HG03571 (cell line): Measurements from ENCODE around the gene LOXL1.
"Not testable (repeated sequence)": the region's sequence is repeated elsewhere in the genome, so short reads cannot be mapped to it uniquely, and the experiment has no call there.

Experiments
- ATAC-seq: cut with Tn5 transposase; IDR thresholded peaks from one replicate; pipeline ENCODE4 v1.9.1; 2021; ENCODE audit not compliant: unreplicated experiment

The LOXL1 gene

DNA sequence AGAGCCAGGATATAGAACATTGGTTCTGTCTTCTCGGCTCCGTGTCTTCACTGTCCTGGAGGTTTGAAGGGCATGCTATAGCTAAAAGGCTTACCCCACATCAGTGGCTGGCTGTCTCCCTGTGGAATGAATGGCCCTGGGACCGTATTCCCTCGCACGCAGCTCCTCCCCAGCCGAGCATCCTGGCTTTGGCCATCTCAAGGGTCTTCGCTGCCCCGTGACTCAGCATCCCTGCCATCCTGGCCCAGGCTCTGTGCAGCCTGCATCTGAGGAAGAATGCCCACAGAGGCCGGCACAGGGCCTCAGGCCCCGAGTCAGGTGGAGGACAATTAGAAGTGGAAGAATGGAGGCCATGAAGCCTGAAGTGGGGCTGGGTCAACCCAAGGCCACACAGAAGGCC, 11.0 kb downstream of the LOXL1 start:
- no peak for ATAC-seq

DNA sequence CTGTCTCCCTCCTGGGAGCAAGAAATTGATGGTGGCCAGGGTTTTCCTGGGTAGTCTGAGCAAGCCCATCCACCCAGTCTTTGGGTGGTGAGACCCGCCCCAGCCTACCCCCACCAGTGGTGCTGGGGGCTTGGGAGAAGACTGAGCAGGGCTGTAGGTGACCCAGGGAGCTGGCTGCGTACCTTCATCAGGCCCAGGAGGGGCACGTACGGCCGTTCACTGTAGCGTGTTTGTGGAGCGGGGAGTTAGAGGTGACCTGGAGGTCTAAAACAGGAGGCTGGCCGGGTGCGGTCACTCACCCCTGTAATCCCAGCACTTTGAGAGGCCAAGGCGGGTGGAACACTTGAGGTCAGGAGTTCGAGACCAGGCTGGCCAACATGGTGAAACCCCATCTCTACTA, 11.5 kb downstream of the LOXL1 start:
- no peak for ATAC-seq

DNA sequence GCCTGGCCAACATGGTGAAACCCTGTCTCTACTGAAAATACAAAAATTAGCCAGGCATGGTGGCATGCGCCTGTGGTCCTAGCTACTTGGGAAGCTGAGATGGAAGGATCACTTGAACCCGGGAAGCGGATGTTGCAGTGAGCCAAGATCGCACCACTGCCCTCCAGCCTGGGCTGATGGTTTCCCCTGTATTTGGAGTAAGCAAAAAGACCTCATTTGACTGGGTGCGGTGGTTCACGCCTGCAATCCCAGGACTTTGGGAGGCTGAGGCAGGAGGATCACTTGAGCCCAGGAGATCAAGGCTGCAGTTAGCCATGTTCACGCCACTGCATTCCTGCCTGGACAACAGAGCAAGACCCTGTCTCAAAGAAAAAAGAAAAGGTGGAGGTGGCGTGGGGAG, 12.3 kb downstream of the LOXL1 start:
- ATAC-seq = not testable (repeated sequence)

DNA sequence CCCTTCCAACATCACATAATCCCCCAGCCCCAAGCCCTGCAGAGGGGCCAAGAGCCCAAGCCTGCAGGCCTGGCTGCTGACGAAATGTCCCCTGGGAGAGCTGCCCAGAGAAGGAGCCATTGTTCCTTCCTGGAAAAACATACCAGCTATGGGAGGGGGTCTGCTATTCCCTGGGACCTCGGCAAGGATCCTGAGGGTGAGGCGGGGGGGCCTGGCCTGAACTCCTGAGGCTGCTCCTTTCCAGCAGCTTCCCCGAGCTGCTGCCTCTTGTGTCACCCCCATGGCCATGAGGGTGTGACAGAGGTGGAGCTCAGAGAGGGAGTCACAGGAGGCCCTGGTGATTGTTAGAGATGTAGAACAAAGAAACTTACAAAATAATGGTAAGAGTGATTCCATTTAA, 12.9 kb downstream of the LOXL1 start:
- ATAC-seq = no peak

DNA sequence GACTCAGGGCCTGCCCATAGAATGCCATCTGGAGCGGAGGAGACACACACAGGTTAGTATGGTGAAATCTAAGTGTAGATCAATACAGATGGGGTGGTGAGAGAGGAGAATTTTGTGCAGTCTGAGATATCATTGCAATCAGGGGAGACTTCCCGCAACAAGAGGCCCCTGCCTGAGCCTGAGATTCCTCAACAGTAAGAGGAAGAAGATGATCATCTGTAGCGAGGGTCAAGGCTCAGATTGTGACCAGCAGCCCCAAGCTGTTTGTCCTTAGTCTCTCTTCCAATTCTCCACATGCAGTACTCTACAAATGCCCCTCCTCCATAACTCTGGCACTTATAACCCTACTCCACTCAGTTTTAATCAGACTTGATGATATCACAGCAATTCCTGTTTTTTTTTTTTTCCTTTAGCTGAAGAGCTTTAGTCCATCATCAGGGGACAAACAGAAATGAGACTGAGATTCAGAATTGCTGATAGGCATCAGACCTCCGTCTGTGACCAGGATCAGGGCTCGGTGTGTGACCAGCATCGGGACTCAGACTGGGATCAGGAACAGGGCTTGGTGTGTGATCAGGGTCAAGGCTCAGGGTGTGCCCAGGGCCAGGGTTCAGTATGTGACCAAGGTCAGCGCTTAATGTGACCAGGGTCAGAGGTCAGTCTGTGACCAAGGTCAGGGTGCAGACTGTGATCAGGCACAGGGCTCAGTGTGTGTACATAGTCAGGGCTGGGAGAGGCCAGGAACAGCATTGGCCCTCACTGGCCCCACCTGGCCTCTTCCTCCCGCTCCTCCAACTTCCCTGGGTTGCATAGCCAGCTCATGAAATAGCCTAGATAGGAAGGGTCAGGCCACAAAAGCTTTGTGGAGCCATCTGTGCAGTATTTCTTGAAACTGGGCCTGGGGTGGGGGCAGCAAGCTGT, 14.1 kb downstream of the LOXL1 start:
- no peak for ATAC-seq

DNA sequence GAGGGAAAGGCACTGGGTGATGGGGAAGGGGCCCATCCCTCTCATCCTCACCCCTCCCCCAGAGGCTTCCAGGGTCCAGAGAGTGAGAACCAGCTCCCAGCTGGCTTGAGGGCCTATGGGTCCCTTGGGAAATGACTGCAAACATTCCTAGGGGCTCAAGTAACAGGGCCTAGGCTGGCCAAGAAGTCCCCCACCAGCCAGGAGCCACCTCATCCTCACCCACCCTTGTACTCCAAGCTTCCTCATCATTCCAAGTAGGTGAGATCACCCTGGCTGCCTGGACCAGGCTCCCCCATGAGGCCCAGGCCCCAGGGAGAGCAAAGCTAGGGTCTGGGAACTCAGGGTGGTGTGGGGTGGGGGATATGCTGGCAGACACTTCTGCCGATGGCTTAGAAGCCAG, 14.8 kb downstream of the LOXL1 start:
- ATAC-seq = no peak

DNA sequence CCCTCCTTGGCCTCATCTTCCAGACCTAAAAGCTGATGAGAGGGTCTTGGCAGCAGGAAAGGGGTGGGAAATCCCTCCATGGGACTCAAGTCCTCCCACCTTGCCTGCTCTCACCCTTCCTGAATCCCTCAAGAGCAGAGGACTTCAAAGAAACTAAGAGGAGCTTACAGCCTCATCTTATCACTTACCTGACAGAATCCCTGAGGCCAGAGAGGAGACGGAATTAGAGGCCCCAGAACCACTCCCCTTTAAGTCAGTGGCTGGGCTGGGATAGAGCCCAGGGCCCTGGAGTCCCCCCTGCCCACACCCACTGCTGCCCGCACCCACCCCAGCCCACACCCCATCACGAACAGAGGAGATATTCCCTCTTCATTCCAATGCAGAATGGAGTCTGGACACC, 15.2 kb downstream of the LOXL1 start:
- no peak for ATAC-seq

DNA sequence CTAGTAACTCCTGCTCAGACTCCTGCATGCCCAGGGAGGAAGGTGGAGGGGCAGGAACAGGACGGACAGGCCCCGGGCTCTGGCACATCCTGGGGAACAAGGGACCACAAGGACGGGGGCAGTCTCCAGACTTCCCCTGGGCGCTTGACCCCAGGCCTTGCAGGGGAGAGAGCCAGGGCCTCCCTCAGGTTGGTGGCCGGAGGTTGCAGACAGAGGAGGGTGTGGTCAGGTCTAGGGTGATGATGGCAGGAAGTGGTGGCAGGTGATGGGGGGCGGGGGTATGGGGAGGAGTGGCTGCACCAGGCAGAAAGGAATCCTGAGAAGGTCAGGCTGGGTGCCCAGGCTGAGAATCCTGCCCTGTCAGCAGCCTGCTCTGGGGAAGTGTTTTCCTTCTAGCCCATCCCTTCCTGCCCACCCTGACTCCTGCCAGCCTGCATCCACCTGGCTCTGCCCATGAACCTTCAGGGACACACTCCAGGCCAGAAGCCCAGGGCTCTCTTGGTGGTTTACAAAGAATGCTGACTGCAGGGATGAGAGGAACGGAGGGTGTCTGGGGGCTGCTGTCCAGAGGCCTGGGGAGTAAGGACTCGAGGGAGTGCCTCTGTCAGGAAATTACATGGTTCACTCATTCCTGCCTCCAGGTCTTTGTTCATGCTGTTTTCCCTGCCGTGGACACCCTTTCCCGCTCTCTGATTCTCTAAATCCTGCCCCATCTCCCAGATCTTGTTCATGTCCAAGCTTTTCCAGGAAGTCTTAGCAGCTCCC, 15.8 kb downstream of the LOXL1 start:
- no peak for ATAC-seq

DNA sequence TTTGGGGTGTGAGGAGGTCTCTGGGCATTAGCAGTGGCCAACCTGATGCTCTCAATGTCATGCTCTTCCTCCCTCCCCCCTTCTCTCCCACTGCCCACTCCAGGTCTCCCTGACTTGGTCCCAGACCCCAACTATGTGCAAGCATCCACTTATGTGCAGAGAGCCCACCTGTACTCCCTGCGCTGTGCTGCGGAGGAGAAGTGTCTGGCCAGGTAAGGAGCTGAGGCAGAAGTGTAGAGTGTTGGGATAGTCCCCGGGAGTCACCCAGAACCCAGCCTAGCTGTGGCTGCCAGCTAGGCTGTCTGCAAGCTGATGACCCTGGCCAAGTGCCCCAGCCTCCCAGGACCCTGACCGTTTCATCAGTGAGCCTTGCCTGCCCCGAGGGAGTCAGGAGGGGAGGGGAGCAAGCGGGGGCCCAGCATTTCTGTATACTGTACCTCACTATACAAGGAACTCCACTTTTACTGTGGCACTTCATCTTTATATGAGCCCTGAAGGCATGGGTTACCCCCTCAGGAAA, 16.5 kb downstream of the LOXL1 start:
- no peak for ATAC-seq

DNA sequence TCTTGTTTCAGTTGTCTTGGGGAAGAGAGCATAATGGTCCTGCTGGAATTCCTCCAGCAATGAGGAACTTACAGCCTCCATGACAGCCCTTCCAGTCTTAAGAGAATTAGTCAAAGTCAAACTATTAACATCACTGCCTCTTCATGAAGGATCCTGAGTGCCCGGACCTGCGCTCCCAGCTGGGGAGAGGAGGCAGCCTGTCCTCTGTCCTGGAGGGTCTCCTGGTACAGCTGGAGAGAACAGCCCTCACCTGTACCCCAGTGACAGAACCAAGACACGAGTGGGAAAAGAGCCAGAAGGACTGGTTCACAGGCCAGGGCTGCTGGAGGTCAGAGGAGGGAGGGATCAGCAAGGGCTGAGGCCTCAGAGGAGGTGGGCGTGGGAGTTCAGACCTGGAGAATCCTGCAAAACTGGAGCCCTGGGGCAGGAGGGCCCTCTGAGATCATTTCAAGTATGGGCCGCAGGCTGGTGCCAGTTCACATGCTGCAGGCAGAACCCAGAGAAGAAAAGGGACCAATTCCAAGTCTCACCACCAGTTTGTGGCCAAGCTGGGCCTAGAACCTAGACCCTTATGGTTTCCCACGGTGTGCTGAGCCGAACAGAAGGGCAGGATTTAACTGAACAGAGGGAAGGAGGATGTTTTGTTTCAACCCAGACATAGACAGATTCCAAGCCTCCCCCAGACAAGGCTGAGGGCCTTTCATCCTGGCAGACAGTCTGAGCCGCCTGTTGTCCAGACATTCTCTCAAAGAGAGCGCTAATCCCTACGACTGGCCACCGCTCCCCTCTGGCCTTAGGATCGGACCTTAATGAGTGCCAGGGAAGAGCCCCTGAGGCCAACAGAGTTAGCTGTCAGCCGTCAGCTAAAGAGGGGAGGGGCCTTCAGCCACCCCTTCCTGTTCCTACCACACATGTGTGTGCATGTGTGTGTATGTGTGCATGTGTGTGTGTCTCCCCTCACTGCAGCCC, 18.2 kb downstream of the LOXL1 start:
- ATAC-seq = no peak

DNA sequence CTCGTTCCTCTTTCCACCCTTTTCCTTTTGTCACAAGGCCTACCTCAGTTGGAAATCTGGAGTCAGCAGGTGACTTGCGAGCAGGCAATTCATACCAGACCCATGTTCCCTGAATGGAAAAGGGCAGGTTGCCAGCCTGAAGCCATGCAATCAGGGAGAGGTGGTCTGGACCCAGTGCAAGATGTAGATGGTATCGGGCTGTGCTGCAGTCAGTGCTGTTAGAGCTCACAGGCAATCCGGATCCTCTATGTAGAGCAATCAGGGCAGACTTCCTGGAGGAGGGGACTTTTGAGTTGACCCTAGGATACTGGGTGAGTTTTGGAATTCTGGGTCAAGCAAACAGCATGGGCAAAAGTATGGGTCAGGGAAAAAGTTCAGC, 18.9 kb downstream of the LOXL1 start:
- ATAC-seq = no peak

DNA sequence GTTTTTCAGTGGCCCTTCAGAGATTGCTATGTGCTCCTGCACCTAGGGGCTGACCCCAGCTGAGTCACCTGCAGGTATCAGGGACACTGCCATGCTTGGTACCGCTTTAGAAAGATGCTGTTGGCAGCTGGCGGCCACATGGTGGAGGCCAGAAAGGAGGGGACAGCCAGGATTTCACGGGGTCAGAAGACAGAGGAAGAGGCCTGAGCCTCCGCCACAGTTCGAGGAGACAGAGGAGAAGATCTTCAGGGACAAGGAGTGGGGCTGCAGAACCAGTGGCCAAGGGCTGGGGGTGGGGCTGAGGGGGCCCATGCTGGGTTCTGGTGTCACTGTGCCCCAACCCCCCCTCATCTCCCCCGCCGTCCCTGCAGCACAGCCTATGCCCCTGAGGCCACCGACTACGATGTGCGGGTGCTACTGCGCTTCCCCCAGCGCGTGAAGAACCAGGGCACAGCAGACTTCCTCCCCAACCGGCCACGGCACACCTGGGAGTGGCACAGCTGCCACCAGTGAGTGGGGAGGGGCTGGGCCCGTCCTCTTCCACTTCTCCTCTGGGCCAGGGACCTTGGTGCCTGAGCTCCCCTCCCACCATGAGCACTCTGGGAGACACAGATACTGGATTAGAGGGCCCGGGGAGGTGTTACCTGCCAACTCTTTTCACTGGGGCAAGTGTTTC, 19.9 kb downstream of the LOXL1 start:
- ATAC-seq = no peak

DNA sequence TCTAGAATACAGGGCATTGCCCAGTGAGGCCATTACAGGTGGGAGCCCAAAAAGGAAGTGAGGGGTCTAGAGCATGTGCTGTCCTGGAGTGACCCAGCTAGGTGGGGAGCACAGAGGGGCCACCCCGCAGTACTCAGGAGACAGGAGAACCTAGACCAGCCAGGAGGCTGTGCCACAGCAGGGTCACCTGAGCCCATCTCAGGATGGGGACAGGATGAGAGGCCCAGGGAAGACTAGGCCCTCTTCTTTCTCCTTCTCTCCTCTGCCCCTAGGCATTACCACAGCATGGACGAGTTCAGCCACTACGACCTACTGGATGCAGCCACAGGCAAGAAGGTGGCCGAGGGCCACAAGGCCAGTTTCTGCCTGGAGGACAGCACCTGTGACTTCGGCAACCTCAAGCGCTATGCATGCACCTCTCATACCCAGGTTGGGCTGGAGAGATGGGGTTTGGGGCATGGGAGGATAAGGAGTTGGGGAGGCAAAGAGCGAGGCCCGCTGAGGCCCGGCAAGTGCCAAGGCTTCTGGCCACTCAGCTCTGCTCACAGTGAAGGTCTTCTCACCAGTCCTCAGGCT, 20.6 kb downstream of the LOXL1 start:
- no peak for ATAC-seq

DNA sequence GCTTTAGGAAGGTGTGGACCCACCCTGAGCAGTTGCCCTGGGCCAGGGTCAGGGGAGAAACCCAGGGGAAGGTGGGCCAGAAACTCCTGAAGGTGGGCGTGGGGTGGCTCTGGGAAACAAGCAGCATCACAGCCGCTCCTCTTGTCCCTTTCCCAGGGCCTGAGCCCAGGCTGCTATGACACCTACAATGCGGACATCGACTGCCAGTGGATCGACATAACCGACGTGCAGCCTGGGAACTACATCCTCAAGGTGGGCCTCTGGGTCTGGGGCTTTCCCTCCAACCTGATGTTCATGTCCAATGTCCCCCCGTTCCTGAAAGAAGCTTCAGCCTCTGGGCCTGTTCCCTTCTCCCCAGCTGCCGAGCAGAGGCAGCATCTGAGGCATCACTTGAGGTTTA, 21.4 kb downstream of the LOXL1 start:
- no peak for ATAC-seq

DNA sequence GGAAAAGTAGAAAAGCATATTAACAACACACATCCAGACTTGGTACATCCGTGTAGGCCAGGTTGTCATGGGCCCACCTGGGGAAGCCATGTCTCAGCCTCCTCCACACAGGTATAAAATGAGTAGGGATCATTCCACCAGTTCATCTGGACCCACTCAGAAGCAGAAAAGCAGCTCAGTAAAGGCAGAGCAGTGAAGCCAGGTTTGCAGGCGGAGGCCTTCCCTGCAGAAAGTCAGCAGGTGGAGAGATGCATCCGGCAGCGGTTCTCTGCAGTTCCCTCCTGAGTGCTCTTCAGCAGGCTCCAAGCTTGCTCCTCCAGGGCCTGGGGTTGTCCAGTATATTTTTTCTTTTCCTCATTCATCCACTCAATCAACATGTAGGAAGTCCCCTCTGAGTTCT, 22.1 kb downstream of the LOXL1 start:
- no peak for ATAC-seq

DNA sequence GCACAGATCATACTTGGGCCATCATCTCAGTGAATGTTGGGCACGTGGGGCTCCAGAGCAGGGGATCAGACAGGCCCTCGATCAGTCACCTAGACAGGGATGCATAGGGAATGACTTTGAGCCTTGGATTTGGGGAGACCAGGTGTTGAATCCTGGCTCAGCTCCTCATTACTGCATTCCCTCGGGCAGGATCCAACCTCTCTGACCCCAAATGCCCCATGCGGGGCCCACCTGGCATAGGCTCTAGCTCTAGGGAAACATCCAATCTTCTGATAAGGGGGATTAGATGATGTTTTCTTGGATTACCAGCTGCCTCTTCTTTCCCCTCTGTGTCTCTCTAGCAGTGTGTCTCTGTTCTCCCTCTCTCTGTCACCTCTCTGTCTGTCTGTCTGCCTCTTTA, 22.7 kb downstream of the LOXL1 start:
- ATAC-seq = no peak

DNA sequence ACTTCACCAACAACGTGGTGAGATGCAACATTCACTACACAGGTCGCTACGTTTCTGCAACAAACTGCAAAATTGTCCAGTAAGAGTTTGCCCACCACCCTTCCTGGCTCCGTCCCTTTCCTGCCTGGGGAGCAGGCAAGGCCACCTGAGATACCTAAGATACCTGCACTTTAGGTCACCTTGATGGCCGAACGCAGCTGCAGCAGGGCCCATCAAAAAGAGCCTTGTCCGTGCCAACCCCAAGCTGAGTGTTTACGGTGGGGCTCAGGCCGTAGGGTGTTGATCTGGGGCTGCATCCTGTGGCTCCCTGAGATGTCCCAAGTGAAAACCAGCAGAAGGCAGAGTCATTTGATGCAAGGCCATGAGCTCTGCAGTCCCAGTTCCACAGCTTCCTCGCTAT, 23.2 kb downstream of the LOXL1 start:
- ATAC-seq = no peak

DNA sequence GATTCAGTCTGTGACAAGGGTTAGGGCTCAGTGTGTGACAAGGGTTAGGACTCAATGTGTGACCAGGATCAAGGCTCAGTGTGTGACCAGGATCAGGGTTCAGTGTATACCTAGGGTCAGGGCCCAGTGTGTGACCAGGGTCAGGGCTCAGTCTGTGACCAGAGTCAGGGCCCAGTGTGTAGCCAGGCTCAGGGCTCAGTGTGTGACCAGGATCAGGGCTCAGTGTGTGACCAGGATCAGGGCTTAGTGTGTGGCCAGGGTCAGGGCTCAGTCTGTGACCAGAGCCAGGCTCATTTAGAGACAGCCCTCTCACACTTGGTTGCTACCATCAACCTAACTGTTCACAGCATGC, 24.2 kb downstream of the LOXL1 start:
- ATAC-seq = no peak

DNA sequence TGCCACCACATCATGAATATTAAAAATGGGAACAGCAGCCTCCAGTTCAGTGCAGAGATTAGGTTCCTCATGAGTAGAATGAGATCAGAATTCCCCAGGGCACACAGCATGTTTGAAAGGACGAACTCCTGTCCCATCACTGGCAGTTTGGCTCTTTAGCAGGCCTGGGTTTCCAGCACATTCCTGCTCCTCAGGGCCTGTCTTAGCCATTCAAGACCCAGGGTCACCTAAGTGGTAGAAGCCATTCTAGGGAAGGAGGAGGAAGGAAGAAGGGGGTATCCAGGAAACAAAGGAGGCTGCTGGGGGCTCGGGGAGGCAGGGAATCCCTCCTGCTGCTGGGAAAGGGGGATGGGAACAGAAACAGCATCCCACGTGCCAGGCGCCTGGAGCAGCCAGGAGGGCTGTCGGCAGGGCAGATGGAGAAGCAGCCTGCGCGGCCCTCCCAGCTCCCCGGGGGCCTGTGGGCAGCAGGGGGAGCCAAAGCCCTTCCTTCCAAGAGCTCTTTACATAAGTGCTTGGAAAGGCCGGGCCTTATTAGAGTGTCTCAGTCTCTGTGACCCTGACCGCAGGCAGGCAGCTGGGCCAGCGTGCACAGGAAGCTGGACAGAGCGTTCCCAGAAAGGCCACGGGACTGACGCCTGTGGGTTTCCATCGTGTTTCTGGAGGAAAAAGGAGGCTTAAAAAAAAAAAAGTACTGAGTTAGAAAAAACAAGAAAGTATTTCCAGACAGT, 24.7 kb downstream of the LOXL1 start:
- ATAC-seq = no peak

DNA sequence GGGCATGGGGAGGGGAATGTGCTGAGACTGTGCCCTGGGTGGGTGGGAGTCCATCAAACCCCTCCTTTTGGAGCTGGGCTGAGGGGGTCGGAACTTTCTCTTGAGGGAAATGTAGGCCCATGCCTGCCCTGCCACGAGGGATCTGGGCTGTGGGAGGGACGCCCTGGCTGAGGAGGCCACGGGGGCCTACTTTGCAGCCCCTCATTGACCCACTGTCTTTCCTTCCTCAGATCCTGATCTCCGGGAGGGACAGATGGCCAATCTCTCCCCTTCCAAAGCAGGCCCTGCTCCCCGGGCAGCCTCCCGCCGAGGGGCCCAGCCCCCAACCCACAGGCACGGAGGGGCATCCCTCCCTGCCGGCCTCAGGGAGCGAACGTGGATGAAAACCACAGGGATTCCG, 25.3 kb downstream of the LOXL1 start:
- ATAC-seq = no peak
